ENCODE results near the gene PAXIP1.
"Not testable (repeated sequence)": the region's sequence is repeated elsewhere in the genome, so short reads cannot be mapped to it uniquely, and the experiment has no call there.

PAXIP1 gene, protein sequence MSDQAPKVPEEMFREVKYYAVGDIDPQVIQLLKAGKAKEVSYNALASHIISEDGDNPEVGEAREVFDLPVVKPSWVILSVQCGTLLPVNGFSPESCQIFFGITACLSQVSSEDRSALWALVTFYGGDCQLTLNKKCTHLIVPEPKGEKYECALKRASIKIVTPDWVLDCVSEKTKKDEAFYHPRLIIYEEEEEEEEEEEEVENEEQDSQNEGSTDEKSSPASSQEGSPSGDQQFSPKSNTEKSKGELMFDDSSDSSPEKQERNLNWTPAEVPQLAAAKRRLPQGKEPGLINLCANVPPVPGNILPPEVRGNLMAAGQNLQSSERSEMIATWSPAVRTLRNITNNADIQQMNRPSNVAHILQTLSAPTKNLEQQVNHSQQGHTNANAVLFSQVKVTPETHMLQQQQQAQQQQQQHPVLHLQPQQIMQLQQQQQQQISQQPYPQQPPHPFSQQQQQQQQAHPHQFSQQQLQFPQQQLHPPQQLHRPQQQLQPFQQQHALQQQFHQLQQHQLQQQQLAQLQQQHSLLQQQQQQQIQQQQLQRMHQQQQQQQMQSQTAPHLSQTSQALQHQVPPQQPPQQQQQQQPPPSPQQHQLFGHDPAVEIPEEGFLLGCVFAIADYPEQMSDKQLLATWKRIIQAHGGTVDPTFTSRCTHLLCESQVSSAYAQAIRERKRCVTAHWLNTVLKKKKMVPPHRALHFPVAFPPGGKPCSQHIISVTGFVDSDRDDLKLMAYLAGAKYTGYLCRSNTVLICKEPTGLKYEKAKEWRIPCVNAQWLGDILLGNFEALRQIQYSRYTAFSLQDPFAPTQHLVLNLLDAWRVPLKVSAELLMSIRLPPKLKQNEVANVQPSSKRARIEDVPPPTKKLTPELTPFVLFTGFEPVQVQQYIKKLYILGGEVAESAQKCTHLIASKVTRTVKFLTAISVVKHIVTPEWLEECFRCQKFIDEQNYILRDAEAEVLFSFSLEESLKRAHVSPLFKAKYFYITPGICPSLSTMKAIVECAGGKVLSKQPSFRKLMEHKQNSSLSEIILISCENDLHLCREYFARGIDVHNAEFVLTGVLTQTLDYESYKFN

GRCh38 chr7:155003092-155003375 lies at the start of gene PAXIP1:
Gene PAXIP1, minus strand, starts transcription at chr7:155003124. Its CDS starts 195 bp downstream, at chr7:155002929.
- in situ Hi-C loops (cut with MboI; ENCODE audit: low sequenced_read_pairs), result no loop called here

DNA sequence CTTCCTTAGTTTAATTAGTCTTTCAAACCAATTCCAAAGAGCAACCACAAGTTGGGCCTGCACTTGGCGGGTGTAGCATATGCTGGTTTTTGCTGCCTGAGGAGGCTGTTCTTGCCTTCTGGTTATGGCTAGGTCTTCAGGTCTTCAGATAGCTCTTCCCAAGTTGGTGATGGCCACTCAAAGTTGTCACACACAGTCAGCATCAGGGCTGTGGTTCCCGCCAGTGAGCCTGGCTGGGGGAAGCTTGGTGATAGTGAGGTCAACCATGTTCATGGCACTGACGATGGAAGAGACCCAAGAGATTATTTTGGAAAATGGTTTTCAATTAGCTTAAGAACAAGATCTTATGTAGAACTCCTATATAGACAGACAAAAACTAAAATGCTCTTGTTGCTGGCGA lies 48.4 kb upstream of the PAXIP1 start:
- in situ Hi-C loops (cut with MboI; ENCODE audit: low sequenced_read_pairs), result no loop called here

DNA sequence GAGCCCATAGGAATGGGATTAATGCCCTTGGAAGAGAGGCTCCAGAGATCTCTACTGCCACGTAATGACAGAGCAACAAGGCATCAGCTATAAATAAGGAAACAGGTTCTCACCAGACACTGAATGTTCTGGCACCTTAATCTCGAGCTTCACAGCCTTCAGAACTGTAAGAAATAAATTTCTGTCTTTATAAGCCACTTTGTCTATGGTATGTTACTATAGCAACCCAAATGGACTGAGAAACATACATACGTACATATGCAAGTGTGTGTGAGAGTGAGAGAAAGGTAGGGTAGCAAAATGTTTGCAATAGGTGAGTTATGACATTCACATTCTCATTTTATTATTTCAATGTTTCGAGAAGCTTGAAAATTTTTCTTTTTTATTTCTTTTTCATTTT lies 45.1 kb upstream of the PAXIP1 start:
- in situ Hi-C loops (cut with MboI; ENCODE audit: low sequenced_read_pairs), result no loop called here

DNA sequence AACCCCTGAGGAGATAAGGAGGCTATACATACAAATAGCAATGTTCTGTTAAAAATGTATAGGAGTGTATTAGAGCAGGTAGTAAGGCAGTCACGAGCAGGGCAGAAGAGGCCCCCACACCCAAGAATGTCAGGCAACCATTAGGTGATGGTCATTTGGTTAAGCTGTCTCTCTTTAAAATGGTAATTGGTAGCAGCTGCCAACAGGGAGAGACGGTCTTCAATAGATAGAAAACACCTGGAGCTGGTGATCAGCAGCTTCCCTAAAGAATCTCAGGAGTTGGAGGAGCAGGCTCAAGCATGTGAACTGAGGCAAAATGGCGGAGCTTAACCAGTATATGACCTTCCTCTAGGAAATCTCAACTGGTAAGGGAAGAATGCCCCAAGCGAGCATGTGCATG lies 40.8 kb upstream of the PAXIP1 start:
- in situ Hi-C loops (cut with MboI; ENCODE audit: low sequenced_read_pairs), result no loop called here

- in situ Hi-C loops (cut with MboI; ENCODE audit: low sequenced_read_pairs), result no loop called here
Observed at GRCh38 chr7:155038335-155038734, 35.4 kb upstream of the PAXIP1 start.

DNA sequence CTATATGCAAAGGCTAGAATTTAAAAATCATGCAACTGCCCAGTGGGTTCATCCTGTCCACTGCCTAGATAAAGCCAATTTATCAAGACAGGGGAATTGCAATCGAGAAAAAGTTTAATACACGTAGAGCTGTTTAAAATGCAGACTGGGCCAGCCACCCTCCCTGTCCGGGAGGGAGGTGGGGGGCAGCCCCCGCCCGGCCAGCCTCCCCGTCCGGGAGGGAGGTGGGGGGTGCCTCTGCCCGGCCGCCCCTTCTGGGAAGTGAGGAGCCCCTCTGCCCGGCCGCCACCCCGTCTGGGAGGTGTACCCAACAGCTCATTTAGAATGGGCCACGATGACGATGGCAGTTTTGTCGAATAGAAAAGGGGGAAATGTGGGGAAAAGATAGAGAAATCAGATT lies 31.6 kb upstream of the PAXIP1 start:
- in situ Hi-C loops (cut with MboI; ENCODE audit: low sequenced_read_pairs), result not testable (repeated sequence)

DNA sequence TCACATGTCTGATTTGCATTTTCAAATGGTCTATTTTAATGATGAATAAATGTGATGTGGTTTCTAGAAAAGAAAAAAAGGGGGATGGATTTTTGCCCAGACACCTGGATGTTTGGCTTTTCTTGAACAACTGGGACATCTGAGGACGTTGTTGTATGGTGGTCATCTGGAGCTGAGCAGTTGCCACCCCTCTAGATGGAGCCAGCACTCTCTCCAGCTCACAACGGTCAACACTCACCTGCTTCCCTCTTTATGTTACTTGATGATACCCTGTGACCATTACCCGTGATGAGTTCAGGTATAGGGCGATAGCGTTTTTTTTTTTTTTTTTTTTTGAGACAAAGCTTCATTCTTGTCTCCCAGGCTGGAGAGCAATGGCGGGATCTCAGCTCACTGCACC lies 30.1 kb upstream of the PAXIP1 start:
- in situ Hi-C loops (cut with MboI; ENCODE audit: low sequenced_read_pairs), result no loop called here

- in situ Hi-C loops (cut with MboI; ENCODE audit: low sequenced_read_pairs), result no loop called here
Observed at GRCh38 chr7:155027879-155028278, 25.0 kb upstream of the PAXIP1 start.

GRCh38 chr7:155021699-155022145 lies 18.8 kb upstream of the PAXIP1 start:
- in situ Hi-C loops (cut with MboI; ENCODE audit: low sequenced_read_pairs), result no loop called here

GRCh38 chr7:155020996-155021395 lies 18.1 kb upstream of the PAXIP1 start:
- in situ Hi-C loops (cut with MboI; ENCODE audit: low sequenced_read_pairs), result no loop called here

GRCh38 chr7:155017834-155018233 lies 14.9 kb upstream of the PAXIP1 start:
- in situ Hi-C loops (cut with MboI; ENCODE audit: low sequenced_read_pairs), result no loop called here

DNA sequence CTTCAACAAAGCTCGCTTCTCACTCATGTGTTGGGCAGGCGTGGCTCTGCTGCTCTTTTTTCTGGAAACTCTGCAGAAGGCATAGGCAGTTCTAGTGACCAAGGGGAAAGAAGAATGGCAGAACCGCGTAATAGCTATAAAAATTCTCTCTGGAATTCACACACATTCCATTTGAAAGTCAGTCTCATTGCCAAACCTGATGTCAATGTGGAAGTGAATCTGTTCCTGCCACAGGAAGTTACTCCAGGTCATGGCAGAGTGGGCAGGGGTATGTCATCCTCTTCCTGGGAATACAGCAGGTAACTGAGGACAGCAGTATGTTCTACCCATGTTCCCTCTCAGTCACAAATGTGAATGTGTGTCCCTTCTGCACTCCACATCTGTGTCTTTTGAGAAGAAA lies 8.2 kb upstream of the PAXIP1 start:
- in situ Hi-C loops (cut with MboI; ENCODE audit: low sequenced_read_pairs), result no loop called here

GRCh38 chr7:155009570-155010157 lies 6.7 kb upstream of the PAXIP1 start:
- in situ Hi-C loops (cut with MboI; ENCODE audit: low sequenced_read_pairs), result no loop called here

DNA sequence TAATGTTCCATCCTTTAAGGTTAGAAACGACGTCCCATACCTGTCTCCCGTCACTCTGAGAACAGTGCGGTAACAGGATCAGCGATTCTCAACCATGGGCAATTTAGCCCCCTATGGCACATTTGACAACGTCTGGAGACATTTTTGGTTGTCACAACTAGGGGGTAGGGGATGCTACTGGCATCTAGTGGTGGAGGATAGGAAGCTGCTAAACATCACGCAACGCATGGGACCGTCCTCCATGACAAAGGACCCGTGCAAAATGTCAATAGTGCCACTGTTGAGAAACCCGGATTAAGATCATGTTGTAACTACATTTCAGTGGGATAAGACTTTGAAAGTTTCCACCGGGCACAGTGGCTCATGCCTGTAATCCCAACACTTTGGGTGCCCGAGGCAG lies 5.0 kb upstream of the PAXIP1 start:
- in situ Hi-C loops (cut with MboI; ENCODE audit: low sequenced_read_pairs), result no loop called here

DNA sequence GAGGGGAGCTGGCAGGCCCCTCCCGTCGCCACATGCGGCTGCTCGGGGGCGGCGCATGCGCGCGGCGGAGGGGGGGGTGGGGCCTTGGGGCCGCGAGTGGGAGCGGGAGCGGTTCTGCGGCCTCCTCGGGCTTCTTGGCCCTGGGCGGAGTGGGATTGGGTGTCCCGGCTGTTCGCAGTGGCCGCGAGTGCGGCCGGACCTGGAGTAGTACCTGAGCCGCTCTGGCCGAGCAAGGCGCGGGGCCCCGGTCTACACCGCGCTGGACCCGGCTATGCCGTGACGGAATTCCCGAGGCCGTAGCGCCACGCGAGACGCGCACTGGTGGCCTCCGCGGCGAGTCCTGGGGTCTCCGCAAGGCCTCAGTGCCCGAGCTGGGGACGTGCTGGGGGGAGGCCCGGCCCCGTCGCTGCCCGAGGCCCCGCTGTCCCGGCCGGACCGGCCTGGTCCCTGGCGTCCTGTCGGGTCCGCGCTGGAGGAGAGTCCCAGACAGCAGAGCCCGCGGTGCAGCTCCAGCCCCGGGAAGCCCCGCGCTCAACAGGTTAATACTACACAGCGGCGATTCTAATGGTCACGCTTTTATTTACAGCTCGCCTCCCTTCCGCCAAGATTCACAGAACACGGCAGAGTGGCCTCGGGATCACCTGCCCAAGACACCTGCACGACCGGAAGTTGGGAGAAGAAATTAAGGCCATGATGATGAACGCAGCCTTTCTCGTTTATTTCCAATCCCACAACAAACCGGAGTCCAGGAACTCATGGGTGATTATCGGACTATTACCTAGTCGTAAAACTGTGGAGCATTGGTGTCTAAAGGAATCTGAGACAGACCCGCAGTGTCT lies 671 bp upstream of the PAXIP1 start:
- in situ Hi-C loops (cut with MboI; ENCODE audit: low sequenced_read_pairs), result no loop called here

DNA sequence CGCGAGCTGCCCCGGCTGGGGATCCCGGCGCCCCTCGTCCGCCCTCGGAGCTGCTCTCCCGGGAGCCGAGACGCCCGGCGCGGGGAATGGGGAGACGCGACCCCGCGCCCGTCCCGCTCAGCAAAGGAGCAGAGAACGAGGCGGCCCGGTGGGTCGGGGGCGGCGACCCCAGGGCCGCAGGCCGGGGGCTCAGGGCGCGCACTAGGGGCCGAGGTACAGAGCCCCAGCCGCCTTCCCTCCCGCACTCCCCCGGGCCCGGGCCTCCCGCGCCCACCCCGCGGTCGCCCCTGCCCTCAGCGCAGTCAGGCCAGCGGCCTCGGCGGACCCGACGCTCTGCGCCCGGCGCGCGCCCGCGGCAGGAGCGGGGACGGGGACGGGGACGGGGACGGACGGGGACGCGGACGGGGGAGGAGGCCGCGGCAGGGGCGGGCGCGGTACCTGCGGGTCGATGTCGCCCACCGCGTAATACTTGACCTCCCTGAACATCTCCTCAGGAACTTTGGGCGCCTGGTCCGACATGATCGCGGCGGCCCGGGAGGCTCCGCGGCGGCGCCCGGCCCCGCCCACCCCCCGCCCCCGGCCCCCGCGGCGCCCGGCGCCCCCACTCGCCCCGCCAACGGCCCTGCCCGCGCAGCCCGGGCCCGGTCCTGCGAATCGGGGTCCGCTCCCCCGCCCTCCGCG lies 373 bp downstream of the PAXIP1 start:
- in situ Hi-C loops (cut with MboI; ENCODE audit: low sequenced_read_pairs), result no loop called here

DNA sequence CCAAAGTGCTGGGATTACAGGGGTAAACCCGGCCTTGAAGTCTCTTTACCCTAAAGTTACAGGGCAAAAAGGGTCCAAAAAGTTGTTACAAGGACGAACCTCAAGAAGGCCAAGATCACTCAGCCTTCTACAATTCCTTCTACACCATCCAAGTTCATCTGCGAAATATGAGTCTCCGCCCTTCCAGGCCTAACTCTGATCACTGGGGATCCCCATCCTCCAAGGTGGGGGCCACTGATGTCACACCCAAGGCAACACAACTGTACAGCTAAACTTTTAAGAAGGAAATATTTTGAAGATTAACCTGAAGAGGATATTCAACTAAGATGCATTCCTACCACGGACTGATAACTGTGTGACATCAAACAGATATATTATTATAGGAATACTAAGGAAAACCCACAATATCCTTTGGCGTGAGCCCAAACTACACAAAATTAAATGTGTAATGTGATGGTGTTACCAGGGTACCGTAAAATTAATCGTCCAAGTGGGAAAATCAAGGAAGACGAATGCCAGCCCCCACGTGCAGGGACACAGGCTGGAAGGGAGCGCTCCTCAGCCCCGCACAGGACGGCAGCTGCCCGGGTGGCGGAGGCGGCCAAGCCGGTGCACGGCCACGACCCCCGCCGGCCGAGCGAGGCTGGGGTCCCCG lies 1.0 kb downstream of the PAXIP1 start:
- in situ Hi-C loops (cut with MboI; ENCODE audit: low sequenced_read_pairs), result no loop called here

DNA sequence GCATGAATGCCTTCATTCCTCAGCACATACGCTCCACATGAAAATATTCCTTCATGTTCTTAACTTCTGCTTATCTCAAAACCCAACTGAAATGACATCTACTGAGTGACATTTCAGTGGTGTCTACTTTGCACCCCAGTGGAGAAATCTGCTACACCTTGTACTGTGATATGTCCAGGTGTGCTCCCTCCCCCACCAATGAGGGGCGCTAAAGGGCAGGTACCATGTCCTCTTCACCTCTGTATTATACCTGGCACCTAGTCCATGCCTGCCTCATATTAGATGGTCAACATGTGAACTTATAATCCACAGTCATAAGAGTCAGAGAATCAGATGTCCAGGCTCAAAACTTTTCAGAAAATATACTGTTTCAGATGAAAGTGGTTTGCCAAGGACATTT lies 2.1 kb downstream of the PAXIP1 start:
- in situ Hi-C loops (cut with MboI; ENCODE audit: low sequenced_read_pairs), result no loop called here

- in situ Hi-C loops (cut with MboI; ENCODE audit: low sequenced_read_pairs), result no loop called here
Observed at GRCh38 chr7:154998481-154998880, 4.4 kb downstream of the PAXIP1 start.
